ENCODE results near the gene PPA2.

GRCh38 chr4:105472871-105473323 lies 965 bp downstream of the PPA2 start:
- TF ChIP-seq POLR2A (IDR thresholded peaks at IDR 0.05) (no peak), CTCF (IDR thresholded peaks at IDR 0.05) (no peak)

Measured in prostate gland (tissue), 2 donors.